ENCODE data around the gene DOCK1.
"Not testable (repeated sequence)": the region's sequence is repeated elsewhere in the genome, so short reads cannot be mapped to it uniquely, and the experiment has no call there.

DOCK1 gene

DNA sequence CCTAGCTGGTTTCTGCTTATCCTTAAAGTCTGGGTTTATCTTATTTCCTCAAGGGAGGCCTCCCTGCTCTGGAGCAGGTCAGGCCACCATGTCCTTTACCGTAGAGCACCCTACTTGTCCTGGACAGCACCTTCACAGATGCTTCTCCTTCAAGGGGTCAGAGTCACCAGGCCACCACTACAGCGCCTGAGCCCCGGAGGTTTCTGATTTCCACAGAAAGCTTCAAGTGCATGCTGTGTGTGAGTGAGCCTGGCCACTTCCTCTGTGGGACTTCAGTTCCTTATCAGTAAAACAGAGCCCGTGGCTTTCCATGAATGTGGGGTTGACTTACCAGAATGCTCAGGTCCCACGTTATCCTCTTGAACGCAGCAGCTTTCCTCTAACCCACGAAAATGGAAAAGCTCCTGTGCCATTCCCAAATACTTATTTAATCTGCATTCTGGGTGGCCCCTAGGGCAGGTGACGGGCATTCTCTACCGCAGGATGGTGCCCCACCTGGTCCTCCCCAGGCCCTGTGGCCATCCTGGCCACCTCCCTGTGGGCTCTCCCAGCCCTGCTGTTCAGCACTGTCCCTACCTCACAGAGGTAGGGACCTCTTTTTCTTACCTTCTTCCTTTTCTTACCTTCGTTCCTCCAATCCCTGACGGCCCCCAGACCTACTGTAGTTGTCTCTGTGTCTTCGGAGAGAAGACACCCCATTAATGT, 1.4 kb upstream of the DOCK1 start:
- no peak for DNase-seq (ENCODE audit: low spot score)

DNA sequence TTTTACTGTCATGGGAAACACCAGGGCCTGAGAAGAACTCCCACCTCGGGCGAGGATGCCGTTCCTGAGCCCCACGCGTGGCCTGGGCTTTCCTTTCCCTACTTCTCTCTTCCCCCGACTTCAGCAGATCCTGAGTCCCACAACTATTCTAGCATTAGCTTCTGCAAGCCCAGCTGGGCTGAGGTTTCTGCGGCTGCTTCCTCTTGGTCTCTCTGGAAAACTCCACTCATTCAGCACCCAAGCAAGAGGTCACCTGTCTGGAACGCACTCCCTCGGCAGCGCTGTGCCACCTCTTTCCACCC, 761 bp upstream of the DOCK1 start:
- no peak for DNase-seq (ENCODE audit: low spot score)

DNA sequence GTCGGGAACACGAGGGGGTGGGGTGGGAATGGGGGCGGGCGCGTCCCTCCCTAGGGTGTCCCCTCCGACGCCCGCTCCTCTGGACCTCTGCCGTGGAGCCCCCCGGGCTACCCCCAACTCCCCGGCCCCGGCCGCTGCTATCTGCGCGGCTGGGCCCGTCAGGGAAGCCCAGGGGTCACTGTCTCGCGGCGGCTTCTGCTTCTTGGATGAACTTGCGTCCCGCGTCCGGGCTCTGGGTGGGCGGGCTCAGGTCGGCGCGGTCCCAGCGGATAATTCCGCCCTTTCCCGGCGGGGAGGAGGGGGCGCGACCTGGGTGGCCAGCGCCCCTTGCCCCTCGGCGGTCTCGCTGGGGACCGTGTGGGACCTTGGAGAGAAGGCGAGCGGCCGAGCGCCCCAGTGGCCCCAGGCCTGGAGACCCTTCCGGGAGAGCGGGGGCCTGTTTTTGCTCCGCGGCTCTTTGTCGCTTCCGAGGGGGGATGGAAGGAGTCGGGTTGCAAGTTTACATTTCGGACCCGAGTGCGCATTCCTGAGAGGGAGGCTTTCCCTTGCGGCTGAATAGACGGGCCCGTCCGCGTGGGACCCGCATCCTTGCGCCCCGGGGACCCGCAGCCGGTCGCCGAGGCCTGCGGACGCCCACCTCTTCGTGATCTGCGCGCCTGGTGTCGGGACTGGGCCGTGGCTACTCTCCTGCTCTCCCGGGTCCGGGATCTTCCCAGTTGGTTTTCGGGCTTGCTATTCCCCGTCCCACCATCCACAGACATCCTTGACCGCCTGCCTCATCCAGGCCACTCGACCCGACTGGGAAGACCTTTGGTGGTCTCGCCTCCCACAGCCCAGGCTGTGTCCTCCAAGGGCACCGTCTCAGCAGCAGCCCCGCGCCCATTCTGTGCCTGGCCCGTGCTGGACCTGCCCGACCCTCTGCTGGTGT, 812 bp downstream of the DOCK1 start:
- no peak for DNase-seq (ENCODE audit: low spot score)

DNA sequence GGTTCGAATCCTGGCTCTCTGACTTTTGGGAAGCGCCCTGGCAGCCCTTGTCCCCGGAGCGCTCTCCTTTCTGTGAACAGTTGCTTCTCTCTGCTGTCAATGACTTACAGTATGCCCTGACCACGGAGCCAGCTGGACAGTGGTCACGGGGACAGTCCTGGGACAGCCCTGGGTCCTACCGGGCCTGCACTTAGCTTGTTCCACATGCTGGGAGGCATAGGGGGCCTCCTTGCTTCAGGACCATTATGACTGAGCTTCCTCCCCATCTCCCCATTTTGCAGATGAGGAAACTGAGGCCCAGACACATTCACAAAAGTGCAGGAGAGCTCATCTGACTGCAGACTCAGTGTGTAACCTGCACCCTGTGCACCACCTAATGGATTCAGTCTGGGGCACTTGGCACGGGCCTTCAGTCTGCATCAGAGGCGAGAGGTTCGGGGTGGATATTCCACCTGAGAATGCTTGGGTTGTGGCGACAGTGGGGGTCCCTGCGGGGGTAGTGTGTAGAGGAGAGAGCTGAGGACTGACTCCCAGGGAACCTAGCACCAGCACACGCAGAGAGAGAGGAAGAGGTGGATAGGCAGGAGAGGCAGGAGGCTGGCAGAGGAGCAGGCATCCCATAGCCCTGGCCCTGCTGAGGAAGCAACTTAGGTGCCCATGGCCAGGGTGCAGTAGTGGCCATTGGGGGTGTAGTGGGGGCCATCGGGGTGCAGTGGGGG, 1.6 kb downstream of the DOCK1 start:
- DNase-seq (ENCODE audit: low spot score) = no peak

DNA sequence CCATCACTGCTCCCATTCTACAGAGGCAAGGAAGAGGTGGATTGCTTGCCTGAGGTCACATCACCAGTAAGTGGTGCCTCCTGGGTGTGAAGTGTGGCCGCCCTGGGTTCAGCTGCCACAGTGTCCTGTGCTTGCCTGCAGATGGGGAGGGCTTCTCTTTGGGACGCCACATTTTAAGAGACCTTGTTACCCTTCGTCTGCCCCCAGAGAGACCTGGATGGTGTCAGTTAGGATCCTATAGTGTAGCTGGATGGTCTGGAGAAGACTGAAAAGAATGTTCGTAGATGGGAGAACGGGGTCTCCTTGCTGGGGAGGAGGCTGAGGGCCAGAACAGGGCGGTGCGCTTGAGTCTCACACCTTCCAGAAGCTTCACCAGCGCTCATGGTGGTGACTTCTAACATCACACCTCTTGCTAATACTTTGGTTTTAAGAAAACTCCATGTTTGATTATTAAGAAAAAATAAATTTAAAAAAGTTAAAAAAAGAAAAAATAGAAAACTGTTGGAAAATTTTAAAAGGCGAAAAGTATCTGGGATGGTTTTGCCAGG, 2.3 kb downstream of the DOCK1 start:
- peak; percentile 23 for DNase-seq (ENCODE audit: low spot score)

DNA sequence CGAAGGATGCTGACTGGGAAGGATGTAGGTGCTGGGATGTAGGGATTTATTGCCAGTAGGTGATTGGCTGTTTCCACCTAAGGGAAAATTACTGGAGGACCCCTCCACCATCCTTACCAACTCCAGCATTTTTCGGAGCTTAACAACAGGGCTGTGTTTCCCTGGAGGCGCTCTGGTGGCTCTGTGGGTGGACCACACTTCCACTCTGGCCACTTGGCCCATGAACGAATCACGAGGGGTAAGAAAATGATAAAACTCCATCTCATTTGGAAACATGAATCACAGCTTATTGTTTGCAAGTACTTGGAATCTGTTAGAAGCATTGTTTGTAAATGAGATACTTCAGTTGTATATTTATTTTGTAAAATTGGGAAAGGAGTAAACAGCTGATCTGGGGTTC, 3.0 kb downstream of the DOCK1 start:
- no peak for DNase-seq (ENCODE audit: low spot score)

DNA sequence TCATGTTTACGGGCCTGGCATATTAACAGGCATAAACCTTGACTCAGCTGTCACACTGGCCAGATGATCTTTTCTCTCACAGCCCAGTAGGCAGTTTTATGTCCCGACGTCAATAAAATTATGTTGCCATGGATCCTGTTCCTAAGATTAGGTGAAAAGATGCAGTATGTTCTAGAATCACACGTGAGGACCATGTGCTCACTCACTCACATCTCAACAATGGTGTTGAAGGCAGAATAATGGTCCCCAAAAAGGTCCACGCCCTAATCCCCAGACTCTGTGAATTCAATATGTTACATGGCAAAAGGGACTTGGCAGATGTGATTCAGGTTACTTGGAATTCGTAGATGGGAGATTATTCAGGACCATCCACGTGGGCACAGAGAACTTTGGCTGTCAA, 3.5 kb downstream of the DOCK1 start:
- no peak for DNase-seq (ENCODE audit: low spot score)

DNA sequence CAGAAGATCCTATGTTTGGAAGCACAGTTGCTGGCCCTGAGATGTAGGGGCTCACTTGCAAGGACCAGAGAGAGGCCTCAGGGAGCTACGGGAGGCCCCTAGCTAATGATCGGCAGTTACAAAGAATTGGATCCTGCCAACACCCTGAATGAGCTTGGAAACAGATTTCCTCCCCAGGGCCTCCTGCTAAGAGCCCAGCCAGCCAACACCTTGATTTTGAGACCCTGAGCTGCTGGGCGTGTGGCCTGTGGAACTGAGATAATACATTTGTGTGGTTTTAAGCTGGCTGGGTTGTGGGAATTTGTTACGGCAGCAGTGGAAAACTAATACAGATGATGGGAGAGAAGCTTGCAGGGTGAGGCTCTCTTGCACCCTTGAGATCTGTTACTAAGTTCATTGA, 3.9 kb downstream of the DOCK1 start:
- DNase-seq (ENCODE audit: low spot score) = no peak

DNA sequence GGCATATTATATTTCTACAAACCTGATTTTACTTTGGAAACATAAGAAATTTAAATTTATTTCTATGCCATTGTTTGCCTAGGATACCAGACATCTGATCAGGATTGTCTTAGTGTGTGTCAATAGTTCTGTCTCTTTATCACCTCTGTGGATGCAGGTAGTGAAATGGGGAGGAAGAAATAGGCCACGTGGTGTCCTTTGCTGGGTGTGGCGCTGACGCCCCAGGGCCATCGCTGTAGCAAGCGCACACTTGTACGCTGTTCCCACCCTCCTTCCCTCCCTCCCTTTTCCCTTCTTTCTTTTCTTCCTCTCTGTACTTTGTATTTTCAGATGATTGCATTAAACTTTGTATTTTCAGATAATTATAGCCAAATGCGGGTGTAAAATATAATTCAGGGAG, 5.0 kb downstream of the DOCK1 start:
- no peak for DNase-seq (ENCODE audit: low spot score)

DNA sequence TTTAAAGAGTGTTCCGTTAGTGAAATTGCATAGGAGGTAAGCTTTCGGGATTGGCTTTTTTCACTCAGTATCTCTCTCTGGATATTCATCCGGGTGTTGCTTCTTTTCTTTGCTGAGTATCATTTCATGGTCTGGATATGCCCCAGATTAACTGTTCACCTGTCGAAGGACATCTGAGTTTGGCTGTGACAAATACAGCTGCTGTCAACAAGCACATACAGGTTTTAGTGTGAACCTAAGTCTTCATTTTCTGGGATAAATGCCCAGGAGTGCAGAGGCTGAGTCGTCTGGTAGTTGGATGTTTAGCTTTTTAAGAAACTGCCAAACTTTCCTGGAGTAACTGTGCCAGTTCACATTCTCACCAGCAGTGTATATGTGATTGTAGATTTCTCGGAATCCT, 5.6 kb downstream of the DOCK1 start:
- no peak for DNase-seq (ENCODE audit: low spot score)

DNA sequence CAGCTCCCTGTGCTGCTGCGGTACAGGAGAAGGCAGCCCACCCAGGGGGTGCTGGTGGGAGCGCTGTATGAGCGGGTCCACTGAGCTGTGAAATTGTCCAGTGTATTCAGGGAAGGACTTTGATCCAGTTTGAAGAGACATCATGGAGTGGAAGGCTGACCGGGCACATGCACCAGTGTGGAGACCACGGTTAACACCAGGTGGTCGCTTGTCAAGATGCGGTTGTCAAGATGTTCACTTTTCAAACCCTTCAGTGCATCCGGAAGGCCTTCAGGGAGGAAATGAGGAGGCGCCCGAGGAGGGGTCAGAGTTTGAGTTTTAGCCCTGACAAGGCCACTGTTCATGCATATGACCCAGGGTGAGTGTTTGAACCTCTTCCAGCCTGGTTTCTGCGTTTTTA, 6.1 kb downstream of the DOCK1 start:
- no peak for DNase-seq (ENCODE audit: low spot score)

DNA sequence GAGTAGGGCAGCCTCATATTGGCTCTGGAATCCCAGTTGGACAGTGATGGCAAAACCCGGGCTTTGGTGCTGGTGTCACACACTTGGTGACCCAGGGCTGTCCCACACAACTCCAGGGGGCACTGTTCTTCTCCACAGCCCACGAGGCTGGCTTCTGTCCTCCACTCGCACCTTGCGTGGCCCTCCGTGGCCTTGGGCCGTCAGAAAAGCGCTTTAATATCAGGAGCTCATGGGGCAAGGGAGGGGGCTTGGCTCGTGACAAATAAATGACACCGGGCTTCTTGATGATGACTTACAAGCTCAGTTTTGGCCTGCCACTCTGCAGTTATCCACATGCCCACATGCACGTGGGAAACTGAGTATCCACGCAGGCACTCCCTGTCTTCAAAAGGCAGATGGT, 8.1 kb downstream of the DOCK1 start:
- DNase-seq (ENCODE audit: low spot score) = no peak

DNA sequence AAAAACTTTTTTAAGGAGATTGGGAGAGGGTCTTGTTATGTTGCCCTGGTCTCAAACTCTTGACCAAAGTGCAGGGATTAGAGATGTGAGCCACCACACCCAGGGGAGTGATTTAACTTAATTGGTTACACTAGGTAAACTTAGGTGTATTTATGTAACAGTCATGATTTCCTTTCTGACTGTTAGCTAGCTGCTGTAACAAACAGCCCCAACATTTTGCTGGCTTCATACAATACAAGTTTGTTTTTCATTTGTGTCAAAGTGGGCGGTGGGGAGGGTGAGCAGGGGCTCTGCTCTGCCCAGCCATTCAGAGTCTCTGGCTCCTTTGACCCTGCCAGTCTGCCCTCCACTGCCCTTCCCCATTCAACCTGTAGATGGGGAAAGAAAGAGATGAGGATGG, 9.3 kb downstream of the DOCK1 start:
- no peak for DNase-seq (ENCODE audit: low spot score)

DNA sequence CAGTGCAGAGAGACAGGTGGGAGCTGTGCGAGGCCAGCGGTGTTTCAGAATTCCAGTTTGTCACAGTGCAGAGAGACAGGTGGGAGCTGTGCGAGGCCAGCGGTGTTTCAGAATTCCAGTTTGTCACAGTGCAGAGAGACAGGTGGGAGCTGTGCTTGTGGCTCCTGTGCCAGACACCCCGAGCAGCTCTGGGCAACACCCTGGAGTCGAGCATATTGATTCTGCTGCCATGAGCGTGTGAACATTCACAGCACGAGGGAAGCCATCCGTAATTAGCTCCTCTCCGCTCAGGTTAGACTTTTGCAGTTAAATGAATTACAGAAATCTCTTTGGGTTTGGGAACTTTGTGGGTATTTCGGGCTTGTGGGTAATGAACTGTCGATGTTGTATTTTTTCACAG, 11.7 kb downstream of the DOCK1 start:
- DNase-seq (ENCODE audit: low spot score) = not testable (repeated sequence)

DNA sequence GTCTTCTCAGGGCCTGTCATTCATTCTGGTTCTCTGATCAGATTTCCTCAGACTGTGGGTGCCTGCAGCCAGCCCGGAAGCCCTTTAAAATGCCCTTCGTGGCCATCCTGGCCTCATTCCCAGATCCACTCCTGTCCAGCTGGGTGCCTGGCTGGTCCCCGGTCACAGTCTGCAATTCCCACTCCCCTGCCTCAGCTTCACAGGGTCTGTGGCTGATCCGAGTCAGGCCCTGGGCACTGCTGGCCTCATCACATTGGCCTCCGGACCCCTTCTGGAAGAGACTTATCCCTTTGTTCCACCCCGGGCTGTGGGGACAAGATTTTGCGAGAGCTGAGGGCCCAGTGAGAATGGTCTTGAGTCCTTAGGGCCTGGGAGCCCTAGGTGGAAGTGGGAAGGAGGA, 12.1 kb downstream of the DOCK1 start:
- no peak for DNase-seq (ENCODE audit: low spot score)

DNA sequence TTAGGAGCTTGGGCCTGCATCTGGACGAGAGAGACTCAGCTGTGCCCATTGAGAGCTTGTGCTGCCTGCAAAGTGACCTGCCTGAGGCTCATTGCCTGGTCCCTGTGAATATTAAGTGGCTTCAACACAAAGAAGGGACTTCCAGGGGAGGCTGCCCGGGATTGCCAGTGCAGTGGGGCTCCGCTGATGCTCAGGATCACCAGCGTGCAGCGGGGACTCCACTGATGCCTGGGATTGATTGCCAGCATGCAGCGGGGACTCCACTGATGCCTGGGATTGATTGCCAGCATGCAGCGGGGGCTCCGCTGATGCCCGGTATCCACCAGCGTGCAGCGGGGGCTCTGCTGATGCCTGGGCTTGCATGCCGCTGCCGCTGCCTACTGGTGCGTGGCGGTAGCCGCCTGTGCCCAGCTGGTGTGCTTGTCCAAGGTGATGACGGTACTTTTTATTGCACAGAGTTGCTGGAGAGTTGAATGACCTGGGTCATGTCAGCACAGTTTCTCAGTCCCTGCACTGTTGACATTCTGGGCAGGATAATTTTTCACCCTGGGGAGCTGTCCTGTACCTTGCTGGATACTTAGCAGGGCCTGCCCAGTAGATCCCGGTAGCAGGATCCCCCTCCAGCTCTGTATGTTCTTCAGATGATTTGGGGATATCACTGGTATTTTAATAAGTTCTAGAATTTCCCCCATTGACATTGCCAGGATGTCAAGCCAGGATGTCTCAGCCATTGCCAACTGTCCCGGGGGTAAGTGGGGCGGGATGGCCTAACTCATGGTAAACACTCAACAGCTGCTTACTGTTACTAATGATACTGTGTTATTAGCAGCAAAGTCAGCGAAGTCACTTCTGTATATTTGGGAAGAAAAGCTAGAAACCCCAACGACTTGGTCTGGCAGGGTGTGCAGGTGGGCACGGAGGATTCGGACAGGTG, 13.0 kb downstream of the DOCK1 start:
- DNase-seq (ENCODE audit: low spot score) = no peak

DNA sequence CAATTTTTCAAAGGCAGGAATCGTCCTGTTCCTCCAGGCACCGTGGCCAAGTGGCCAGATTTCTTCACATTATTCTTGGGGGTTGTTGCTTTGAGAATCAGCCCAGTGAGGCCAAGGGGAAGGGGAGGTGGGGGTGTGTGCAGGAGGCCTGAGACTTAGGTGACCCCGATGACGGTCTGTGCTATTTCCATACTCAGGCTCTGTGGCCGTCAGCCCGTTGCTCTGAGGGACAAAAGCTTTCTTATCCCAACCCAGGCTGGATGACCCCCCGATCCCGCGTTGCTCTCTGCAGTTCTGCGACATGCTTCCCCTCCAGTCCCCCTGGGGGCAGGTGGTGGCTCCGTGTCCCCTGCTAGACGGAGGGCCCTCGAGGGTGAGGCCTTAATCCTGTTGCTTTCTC, 14.2 kb downstream of the DOCK1 start:
- DNase-seq (ENCODE audit: low spot score) = no peak

DNA sequence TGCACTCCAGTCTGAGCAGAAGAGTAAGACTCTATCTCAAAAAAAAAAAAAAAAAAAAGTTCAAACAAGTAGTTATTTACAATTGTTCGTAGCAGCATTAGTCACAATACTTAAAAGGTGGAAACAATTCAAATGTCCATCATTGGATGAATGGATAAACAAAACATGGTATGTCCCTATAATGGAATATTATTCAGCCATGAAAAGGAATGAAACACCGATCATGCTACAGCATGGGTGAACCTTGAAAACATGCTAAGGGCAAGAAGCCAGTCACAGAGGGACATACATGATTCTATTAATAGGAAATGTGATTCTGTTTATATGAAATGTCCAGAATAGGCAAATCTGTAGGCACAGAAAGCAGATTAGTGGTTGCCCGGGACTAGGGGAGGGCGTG, 15.9 kb downstream of the DOCK1 start:
- no peak for DNase-seq (ENCODE audit: low spot score)

DNA sequence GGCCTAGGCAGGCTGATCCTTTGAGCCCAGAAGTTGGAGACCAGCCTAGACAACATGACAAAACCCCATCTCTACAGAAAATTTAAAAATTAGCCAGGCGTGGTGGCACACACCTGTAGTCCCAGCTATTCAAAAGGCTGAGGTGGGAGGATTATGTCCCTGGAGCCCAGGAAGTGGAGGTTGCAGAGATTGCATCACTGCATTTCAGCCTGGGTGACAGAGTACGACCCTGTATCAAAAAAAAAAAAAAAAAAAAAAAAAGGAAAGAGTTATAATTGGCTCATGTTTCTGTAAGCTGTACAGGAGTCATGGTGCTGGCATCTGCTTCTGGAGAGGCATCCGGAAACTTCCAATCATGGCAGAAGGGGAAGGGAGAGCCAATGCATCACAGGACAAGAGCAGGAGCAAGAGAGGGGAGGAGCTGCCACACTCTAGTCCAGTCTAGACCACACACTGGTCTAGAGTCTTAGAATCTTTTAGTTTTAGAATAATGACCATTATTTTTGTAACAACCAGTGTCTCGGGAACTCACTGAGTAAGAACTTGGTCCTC, 16.8 kb downstream of the DOCK1 start:
- DNase-seq (ENCODE audit: low spot score) = no peak

DNA sequence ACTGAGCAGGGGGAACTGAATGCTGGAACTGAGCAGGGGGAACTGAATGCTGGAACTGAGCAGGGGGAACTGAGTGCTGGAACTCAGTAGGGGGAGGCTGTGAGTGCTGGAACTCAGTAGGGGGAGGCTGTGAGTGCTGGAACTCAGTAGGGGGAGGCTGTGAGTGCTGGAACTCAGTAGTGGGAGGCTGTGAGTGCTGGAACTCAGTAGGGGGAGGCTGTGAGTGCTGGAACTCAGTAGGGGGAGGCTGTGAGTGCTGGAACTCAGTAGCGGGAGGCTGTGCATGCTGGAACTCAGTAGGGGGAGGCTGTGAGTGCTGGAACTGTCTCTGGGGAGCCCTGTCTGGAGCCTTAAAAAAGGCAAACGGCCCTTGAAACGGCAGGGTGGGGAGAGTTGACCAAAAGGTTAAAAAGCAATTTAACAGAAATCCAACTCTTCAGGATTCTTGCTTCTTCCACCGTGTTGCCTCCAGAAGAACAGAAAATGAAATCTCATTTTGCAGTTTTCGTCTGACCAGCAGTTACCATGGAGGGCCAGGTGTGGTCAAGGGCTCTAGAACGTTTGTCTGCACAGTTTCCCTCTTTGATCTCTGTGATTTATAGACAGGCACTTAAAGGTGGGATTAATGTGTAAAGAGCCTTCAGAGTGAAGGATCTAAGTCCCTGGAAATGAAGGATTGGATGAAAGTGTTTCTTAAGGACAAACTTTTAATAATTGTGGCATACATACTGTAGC, 19.1 kb downstream of the DOCK1 start:
- no peak for DNase-seq (ENCODE audit: low spot score)

DNA sequence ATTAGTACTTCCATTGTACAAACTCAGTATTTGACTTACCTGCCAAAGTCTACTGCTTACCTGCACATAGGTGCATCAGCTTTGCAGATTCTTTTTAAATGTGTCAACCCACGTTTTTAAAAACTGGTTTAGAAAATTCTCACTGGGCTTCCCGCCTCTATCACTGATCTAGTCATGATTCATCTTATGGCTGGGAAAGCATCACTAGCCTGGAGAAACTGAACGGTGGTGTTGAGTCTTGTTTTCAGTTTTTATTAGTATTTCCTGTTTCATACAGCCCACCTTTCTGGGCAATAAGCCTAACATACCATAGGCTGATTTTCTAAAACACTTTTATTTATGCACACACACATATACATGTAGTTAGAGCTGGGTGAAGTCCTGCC, 19.7 kb downstream of the DOCK1 start:
- no peak for DNase-seq (ENCODE audit: low spot score)
